Choroid plexus epithelial cell (primary cell): ENCODE measurements around the gene TEX26.

Source experiments
- DNase-seq: peaks from one replicate; pipeline ENCODE4 v3.0.0-alpha.2; 2010; ENCODE audit warnings: low read depth
- H3K4me3 ChIP-seq: 2 replicates; pipeline ENCODE4 v1.5.1; 2011; ENCODE audit warnings: low read depth, mild to moderate bottlenecking, control low read depth, low read length, moderate library complexity
- TF ChIP-seq, protein P1 (sequence below): conservative IDR thresholded peaks from 2 replicates; pipeline ENCODE4 v1.5.1; 2011; ENCODE audit warnings: low read depth, mild to moderate bottlenecking, control low read depth, inconsistent platforms, low read length, moderate library complexity

TEX26 gene

GRCh38 chr13:30983431-30983830 is 51.0 kb downstream of the TEX26 start:
- DNase-seq, result no peak
- H3K4me3 ChIP-seq, result no peak overlapping the region
- TF ChIP-seq, protein P1, sequence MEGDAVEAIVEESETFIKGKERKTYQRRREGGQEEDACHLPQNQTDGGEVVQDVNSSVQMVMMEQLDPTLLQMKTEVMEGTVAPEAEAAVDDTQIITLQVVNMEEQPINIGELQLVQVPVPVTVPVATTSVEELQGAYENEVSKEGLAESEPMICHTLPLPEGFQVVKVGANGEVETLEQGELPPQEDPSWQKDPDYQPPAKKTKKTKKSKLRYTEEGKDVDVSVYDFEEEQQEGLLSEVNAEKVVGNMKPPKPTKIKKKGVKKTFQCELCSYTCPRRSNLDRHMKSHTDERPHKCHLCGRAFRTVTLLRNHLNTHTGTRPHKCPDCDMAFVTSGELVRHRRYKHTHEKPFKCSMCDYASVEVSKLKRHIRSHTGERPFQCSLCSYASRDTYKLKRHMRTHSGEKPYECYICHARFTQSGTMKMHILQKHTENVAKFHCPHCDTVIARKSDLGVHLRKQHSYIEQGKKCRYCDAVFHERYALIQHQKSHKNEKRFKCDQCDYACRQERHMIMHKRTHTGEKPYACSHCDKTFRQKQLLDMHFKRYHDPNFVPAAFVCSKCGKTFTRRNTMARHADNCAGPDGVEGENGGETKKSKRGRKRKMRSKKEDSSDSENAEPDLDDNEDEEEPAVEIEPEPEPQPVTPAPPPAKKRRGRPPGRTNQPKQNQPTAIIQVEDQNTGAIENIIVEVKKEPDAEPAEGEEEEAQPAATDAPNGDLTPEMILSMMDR, result no peak

DNA sequence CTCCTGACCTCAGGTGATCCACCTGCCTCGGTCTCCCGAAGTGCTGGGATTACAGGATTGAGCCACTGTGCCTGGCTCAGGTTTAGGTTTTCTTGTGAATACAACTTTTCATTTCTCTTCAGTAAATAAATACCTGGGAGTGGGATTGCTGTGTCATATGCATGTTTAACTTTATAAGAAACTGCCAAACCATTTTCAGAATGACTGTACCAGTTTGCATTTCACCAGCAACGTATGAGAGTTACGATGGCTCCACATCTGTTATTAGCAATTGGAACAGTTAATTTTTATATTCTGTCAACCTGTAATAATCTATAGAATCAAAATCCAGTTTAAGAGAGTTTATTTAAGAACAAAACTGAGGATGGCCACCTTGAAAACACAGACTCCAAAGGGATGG is 52.2 kb downstream of the TEX26 start:
- DNase-seq, result no peak
- TF ChIP-seq, protein P1, result no peak
- H3K4me3 ChIP-seq, result no peak overlapping the region

GRCh38 chr13:30985637-30986205 is 53.3 kb downstream of the TEX26 start:
- TF ChIP-seq, protein P1, result no peak

DNA sequence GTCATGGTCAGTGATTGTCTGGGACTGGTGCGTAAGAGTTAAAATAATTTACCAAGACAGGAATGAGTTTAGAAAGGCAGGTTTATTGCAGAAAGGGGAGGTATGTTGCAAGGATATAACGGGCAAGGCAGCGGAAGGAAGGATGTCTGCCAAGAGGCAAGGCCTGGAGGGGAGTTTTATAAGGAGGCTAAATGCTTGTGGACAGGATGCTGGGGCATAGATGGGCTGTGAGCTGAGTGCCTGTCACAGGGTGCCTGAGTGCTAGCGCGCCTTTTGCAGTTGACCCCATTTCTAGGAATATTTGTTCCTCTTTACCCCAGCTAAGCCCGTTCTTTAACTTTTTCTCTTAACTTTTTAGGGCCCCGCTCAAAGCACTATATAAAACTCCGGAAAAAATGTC is 58.7 kb downstream of the TEX26 start:
- TF ChIP-seq, protein P1, result no peak
- no peak overlapping the region for H3K4me3 ChIP-seq
- DNase-seq, result no peak

More at GRCh38 chr13:30985637-30986205, 53.3 kb downstream of the TEX26 start:
- peak; percentile 42 for DNase-seq
- no peak overlapping the region for H3K4me3 ChIP-seq

DNA sequence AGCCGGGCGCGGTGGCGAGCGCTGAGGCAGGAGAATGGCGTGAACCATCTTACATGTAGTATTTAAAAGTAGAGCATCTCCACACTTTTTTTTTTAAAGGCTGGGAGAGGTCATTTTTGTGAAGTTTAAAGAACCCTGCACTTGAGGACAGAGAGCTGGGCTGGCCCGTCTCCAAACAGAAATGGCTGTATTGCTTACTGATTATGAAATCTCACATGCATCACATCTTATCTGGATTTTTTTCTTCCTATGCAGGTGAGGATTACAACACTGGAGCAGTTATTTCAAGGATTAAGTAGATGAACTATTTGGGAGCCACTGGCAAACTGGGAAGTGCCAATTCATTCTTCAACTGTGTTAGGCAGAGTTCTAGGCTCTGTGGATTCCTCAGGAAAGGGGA is 59.5 kb downstream of the TEX26 start:
- no peak overlapping the region for H3K4me3 ChIP-seq
- DNase-seq, result no peak
- TF ChIP-seq, protein P1, result no peak

DNA sequence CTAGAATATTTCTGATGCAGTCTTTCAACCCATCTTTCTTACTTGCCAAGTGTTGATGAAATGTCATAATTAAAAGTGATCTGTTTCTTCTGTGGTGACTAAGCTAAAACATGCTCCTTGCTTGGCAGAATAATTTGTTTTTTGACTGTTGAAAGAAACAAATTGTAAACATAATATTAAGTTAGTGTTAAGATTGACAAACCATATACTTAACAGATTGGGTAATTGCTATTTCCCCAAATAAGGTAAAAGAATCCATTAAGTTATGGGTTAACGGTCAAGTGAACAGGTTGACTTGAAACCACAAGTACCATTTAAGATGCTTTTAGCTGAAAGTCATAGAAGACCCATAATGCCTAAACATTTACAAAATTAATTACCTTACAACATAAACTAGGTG is 62.9 kb downstream of the TEX26 start:
- TF ChIP-seq, protein P1, result no peak
- H3K4me3 ChIP-seq, result no peak overlapping the region
- DNase-seq, result no peak

DNA sequence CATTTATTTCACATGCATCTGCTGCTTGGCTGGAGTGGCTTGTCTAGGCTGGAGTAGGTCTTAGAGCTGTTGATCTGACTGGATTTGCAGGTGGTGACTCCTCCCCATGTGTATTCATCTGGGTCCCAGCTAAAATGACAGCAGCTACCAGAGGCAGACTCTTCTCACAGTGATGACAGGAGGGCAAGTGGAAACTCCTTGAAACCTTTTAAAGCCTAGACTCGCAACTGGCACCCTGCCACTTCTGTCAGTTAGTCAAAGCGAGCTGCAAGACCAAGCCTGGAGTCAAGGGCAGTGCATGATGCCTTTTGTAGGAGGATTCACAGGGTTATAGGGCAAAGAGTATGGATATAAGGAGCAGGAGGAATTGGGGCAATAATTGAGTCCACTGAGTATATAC is 65.2 kb downstream of the TEX26 start:
- TF ChIP-seq, protein P1, result no peak
- DNase-seq, result peak; percentile 16
- no peak overlapping the region for H3K4me3 ChIP-seq
